IMR-90 (cell line): Measurements from ENCODE around the gene FAM120A.

Experiments
- CEBPB ChIP-seq: IDR thresholded peaks from 2 replicates; pipeline ENCODE4 v1.6.1; 2012; ENCODE audit warnings: low read depth, low read length, improper control_type of control experiment
- CTCF ChIP-seq: conservative IDR thresholded peaks from 2 replicates; pipeline ENCODE4 v1.5.1; 2012; ENCODE audit warnings: mild to moderate bottlenecking, low read depth, low read length, improper control_type of control experiment
- ELK1 ChIP-seq: fragments of 150-350 bp; IDR thresholded peaks from 2 replicates; pipeline ENCODE4 v1.6.1; 2016; ENCODE audit warnings: low read depth, mild to moderate bottlenecking, low read length, moderate library complexity, borderline replicate concordance
- NFE2L2 ChIP-seq: fragments of 150-350 bp; IDR thresholded peaks from 2 replicates; pipeline ENCODE4 v1.6.1; 2016; ENCODE audit warnings: low read depth, mild to moderate bottlenecking, low read length
- POLR2A ChIP-seq: IDR thresholded peaks from 2 replicates; pipeline ENCODE4 v1.6.1; 2012; ENCODE audit warnings: mild to moderate bottlenecking, low read depth, low read length
- RAD21 ChIP-seq: IDR thresholded peaks from 2 replicates; pipeline ENCODE4 v1.6.1; 2012; ENCODE audit warnings: low read length, improper control_type of control experiment
- RFX5 ChIP-seq: IDR thresholded peaks from 2 replicates; pipeline ENCODE4 v1.8.0; 2012; ENCODE audit warnings: low read depth, mild to moderate bottlenecking, low read length, moderate library complexity
- SMC3 ChIP-seq: fragments of 150-350 bp; IDR thresholded peaks from 2 replicates; pipeline ENCODE4 v1.6.1; 2016; ENCODE audit warnings: low read depth, mild to moderate bottlenecking, antibody characterized with exemption, low read length, moderate library complexity

GRCh38 chr9:93573516-93573828 is 122.0 kb downstream of the FAM120A start:
- TF ChIP-seq CTCF (no peak), RAD21 (no peak), POLR2A (no peak), SMC3 (no peak), ELK1 (no peak), NFE2L2 (no peak), RFX5 (no peak), CEBPB (no peak)
